ENCODE data around the gene KPNA1.

DNA sequence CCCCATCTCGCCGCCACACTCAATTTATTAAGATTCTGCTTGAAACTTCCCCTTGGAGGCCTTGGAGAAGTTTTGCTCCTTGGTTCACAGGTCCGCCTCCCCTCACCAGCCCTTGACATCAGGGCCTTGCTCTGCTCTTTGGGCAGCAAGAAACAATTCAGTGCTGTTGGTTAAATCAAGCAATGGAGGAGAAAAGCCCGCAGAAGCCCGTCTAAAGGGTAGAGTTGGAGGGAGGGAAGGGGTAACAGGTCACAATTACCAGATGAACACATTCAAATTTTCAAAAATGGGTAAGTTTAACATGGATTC, 48.9 kb upstream of the KPNA1 start:
- TF ChIP-seq, protein P1, sequence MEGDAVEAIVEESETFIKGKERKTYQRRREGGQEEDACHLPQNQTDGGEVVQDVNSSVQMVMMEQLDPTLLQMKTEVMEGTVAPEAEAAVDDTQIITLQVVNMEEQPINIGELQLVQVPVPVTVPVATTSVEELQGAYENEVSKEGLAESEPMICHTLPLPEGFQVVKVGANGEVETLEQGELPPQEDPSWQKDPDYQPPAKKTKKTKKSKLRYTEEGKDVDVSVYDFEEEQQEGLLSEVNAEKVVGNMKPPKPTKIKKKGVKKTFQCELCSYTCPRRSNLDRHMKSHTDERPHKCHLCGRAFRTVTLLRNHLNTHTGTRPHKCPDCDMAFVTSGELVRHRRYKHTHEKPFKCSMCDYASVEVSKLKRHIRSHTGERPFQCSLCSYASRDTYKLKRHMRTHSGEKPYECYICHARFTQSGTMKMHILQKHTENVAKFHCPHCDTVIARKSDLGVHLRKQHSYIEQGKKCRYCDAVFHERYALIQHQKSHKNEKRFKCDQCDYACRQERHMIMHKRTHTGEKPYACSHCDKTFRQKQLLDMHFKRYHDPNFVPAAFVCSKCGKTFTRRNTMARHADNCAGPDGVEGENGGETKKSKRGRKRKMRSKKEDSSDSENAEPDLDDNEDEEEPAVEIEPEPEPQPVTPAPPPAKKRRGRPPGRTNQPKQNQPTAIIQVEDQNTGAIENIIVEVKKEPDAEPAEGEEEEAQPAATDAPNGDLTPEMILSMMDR (IDR thresholded peaks at IDR 0.05), result no peak
- TF ChIP-seq RFX5 (IDR thresholded peaks at IDR 0.05), result no peak
- TF ChIP-seq, protein P2, sequence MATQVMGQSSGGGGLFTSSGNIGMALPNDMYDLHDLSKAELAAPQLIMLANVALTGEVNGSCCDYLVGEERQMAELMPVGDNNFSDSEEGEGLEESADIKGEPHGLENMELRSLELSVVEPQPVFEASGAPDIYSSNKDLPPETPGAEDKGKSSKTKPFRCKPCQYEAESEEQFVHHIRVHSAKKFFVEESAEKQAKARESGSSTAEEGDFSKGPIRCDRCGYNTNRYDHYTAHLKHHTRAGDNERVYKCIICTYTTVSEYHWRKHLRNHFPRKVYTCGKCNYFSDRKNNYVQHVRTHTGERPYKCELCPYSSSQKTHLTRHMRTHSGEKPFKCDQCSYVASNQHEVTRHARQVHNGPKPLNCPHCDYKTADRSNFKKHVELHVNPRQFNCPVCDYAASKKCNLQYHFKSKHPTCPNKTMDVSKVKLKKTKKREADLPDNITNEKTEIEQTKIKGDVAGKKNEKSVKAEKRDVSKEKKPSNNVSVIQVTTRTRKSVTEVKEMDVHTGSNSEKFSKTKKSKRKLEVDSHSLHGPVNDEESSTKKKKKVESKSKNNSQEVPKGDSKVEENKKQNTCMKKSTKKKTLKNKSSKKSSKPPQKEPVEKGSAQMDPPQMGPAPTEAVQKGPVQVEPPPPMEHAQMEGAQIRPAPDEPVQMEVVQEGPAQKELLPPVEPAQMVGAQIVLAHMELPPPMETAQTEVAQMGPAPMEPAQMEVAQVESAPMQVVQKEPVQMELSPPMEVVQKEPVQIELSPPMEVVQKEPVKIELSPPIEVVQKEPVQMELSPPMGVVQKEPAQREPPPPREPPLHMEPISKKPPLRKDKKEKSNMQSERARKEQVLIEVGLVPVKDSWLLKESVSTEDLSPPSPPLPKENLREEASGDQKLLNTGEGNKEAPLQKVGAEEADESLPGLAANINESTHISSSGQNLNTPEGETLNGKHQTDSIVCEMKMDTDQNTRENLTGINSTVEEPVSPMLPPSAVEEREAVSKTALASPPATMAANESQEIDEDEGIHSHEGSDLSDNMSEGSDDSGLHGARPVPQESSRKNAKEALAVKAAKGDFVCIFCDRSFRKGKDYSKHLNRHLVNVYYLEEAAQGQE (IDR thresholded peaks at IDR 0.05), result no peak
- no peak for TF ChIP-seq SMC3 (IDR thresholded peaks at IDR 0.05)
- no peak for TF ChIP-seq JUN (IDR thresholded peaks at IDR 0.05)
- no peak for TF ChIP-seq POLR2A (IDR thresholded peaks at IDR 0.05; ENCODE audit: low read length)
- TF ChIP-seq MYC (IDR thresholded peaks at IDR 0.05; ENCODE audit: borderline replicate concordance, low read length), result no peak
- no peak for TF ChIP-seq ZNF302 (CRISPR knock-in tag; IDR thresholded peaks at IDR 0.05)
- no peak for TF ChIP-seq EHMT2 (IDR thresholded peaks at IDR 0.05; ENCODE audit: low read depth)
- TF ChIP-seq, protein P3, sequence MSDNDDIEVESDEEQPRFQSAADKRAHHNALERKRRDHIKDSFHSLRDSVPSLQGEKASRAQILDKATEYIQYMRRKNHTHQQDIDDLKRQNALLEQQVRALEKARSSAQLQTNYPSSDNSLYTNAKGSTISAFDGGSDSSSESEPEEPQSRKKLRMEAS (IDR thresholded peaks at IDR 0.05), result no peak
- no peak for TF ChIP-seq CHD2 (IDR thresholded peaks at IDR 0.05; ENCODE audit: low read length, partially characterized antibody)
- no peak for TF ChIP-seq EP300 (IDR thresholded peaks at IDR 0.05)
